GM12878 (cell line): ENCODE results near the gene PRKCZ. TPM values are rescaled to one million over a fixed set of nuclear protein-coding genes. Genes with fewer than 3 reads are reported as not detected.

ENCODE experiments used
- ATAC-seq: fragments of 200-7000 bp; cut with Tn5 transposase; 3 replicates; pipeline ENCODE4 v1.9.1; 2020; ENCODE audit warnings: mild to moderate bottlenecking, moderate library complexity
- BruUV-seq: library from RNA; stranded (reverse); fragments of 400-500 nt; replicated peaks from 2 replicates; lab custom pipeline; 2021; lab: Mats Ljungman, UMichigan
- CTCF ChIA-PET: fragments of 300-600 bp; sonication (Branson Sonifier 250); formaldehyde crosslinking; extraction: SDS; loops from one replicate; lab custom pipeline; 2021; ENCODE audit warnings: inconsistent platforms; lab: Yijun Ruan, JAX
- POLR2A ChIA-PET: fragments of 350-600 bp; formaldehyde crosslinking; extraction: SDS; loops from one replicate; lab custom pipeline; 2021; ENCODE audit warnings: inconsistent platforms; lab: Charles Lee
- RAD21 ChIA-PET: fragments of 300-600 bp; sonication (Branson Sonifier 250); formaldehyde crosslinking; loops from one replicate; lab custom pipeline; 2023; ENCODE audit warnings: antibody characterized with exemption; ENCODE audit not compliant: unreplicated experiment; lab: Charles Lee
- SMC1A ChIA-PET: fragments of 300-600 bp; sonication (Branson Sonifier 250); formaldehyde crosslinking; loops from one replicate; lab custom pipeline; 2023; ENCODE audit not compliant: unreplicated experiment, uncharacterized antibody; lab: Charles Lee
- DNase-seq: peaks from one replicate; pipeline ENCODE4 v3.0.0-alpha.2; 2011; ENCODE audit warnings: low read depth, low spot score
- FAIRE-seq: peaks from 3 replicates; lab custom pipeline; 2011; peaks lifted over from hg19 to GRCh38; lab: Jason Lieb, UNC
- H2AFZ ChIP-seq: 2 replicates; pipeline ENCODE4 v1.6.0; 2011; ENCODE audit warnings: low read depth, low read length, control low read depth; ENCODE audit not compliant: control insufficient read depth
- H3K27ac ChIP-seq: 2 replicates; pipeline ENCODE4 v1.5.1; 2011; ENCODE audit warnings: control low read depth; ENCODE audit not compliant: control insufficient read depth, insufficient read depth
- H3K27me3 ChIP-seq, 2 experiments: replicated peaks in 1 of 2; 2 replicates each; pipeline versions ENCODE4 v1.6.0 to v1.6.1; 2011; ENCODE audit warnings: low read length in 1 of 2; ENCODE audit not compliant: control insufficient read depth in 2 of 2, insufficient read depth in 2 of 2
- H3K36me3 ChIP-seq, 2 experiments: 2 replicates each; pipeline ENCODE4 v1.5.1; 2011; ENCODE audit warnings: low read length in 1 of 2; ENCODE audit not compliant: control insufficient read depth in 2 of 2, insufficient read depth in 2 of 2
- H3K4me1 ChIP-seq: 2 replicates; pipeline ENCODE4 v1.6.1; 2011; ENCODE audit warnings: mild to moderate bottlenecking, low read length, moderate library complexity, mixed read lengths; ENCODE audit not compliant: control insufficient read depth, insufficient read depth
- H3K4me2 ChIP-seq: 2 replicates; pipeline ENCODE4 v1.6.0; 2011; ENCODE audit warnings: control low read depth; ENCODE audit not compliant: control insufficient read depth, insufficient read depth
- H3K4me3 ChIP-seq: fragments of 200-600 bp; sonication (generic); 2 replicates; pipeline ENCODE4 v1.5.1; 2016
- H3K79me2 ChIP-seq: 2 replicates; pipeline ENCODE4 v1.6.0; 2011; ENCODE audit warnings: low read length; ENCODE audit not compliant: control insufficient read depth, insufficient read depth
- H3K9ac ChIP-seq: 2 replicates; pipeline ENCODE4 v1.8.0; 2011; ENCODE audit warnings: low read length, control low read depth, mixed read lengths; ENCODE audit not compliant: control insufficient read depth, insufficient read depth
- H3K9me3 ChIP-seq: replicated peaks from 3 replicates; pipeline ENCODE4 v1.5.1; 2011; ENCODE audit warnings: mild to moderate bottlenecking, low read length; ENCODE audit not compliant: control insufficient read depth, insufficient read depth
- H4K20me1 ChIP-seq: 2 replicates; pipeline ENCODE4 v1.6.0; 2011; ENCODE audit not compliant: control insufficient read depth, insufficient read depth
- HCFC1 ChIP-seq: fragments of 150-350 bp; IDR thresholded peaks from 2 replicates; pipeline ENCODE4 v1.6.1; 2014; ENCODE audit warnings: low read length
- HDAC2 ChIP-seq: fragments of 200-600 bp; sonication (generic); IDR thresholded peaks from 2 replicates; pipeline ENCODE4 v1.6.1; 2017
- NFYA ChIP-seq: IDR thresholded peaks from 2 replicates; pipeline ENCODE4 v1.6.1; 2011; ENCODE audit warnings: low read depth, mild to moderate bottlenecking, low read length, improper control_type of control experiment, borderline replicate concordance
- POLR2AphosphoS5 ChIP-seq: IDR thresholded peaks from 2 replicates; pipeline ENCODE4 v1.6.1; 2011; ENCODE audit warnings: mild to moderate bottlenecking, low read length, inconsistent platforms
- RBBP5 ChIP-seq: fragments of 200-600 bp; sonication (generic); conservative IDR thresholded peaks from 2 replicates; pipeline ENCODE4 v1.6.1; 2016
- SRF ChIP-seq, 2 experiments: IDR thresholded peaks; 2 replicates each; pipeline ENCODE4 v1.6.1; 2011; ENCODE audit warnings: low read depth in 2 of 2, low read length in 2 of 2, mild to moderate bottlenecking in 1 of 2, moderate library complexity in 1 of 2
- TCF3 ChIP-seq: IDR thresholded peaks from 2 replicates; pipeline ENCODE4 v1.6.1; 2012; ENCODE audit warnings: low read depth, mild to moderate bottlenecking, low read length, borderline replicate concordance; ENCODE audit not compliant: insufficient read depth
- WGBS: methylation state at CpG from one replicate; pipeline ENCODE4 v1.1.6; 2016; ENCODE audit warnings: low lambda C conversion rate; ENCODE audit not compliant: insufficient replicate concordance, insufficient coverage; ENCODE audit errors: missing lambda C conversion rate; 5-methylcytosine and 5-hydroxymethylcytosine counted together
- in situ Hi-C: fragments of 300-500 bp; cut with MboI; formaldehyde crosslinking; loops from 9 replicates; pipeline ENCODE4 v1.14.3; 2018; ENCODE audit warnings: mixed read lengths
- intact Hi-C: fragments of 100-400 bp; cut with micrococcal nuclease; formaldehyde crosslinking; loops from one replicate; pipeline ENCODE4 v1.14.2; 2022; ENCODE audit not compliant: unreplicated experiment
- polyA plus RNA-seq, 11 experiments: library from polyadenylated mRNA; depleted of rRNA in 4 of 11; unstranded in 6 of 11; stranded (reverse) in 5 of 11; fragments of >200 nt; fragmentation: Nextera tagmentation in 4 of 11; fragmentation: Illumina TruSeq in 1 of 11; extraction: Ambion mirVana in 4 of 11; extraction: Trizol in 1 of 11; gene quantifications; 1 replicate in 1 of 11; 2 replicates in 10 of 11; pipeline versions ENCODE4 v1.2.1 to v1.2.3, GENCODE V29; 2011 to 2016; ENCODE audit warnings: inconsistent platforms in 2 of 11, missing spikeins in 2 of 11, low read depth in 1 of 11
- total RNA-seq, 4 experiments: library from RNA; depleted of rRNA in 3 of 4; stranded (reverse); fragments of >200 nt in 3 of 4; fragmentation: Illumina TruSeq in 1 of 4; extraction: Trizol in 1 of 4; gene quantifications; 2 replicates each; pipeline versions ENCODE4 v1.2.1 to v1.2.3, GENCODE V29; 2013 to 2021
- TF ChIP-seq, protein P1 (sequence below): IDR thresholded peaks from 2 replicates; pipeline ENCODE4 v1.6.1; 2011; ENCODE audit warnings: mild to moderate bottlenecking, low read depth, low read length, moderate library complexity; ENCODE audit not compliant: insufficient replicate concordance
- TF ChIP-seq, protein P2 (sequence below): IDR thresholded peaks from 2 replicates; pipeline ENCODE4 v1.6.1; 2012; ENCODE audit warnings: improper control_type of control experiment, low read depth, low read length; ENCODE audit not compliant: insufficient replicate concordance

The PRKCZ gene
- total and polyA plus RNA-seq, 10 of the 15 experiments (the other 5 are each of a cell fraction or from before 2014, with no cell fraction given): 0.05 to 1.9 (median 0.64) TPM; not detected in 1

DNA sequence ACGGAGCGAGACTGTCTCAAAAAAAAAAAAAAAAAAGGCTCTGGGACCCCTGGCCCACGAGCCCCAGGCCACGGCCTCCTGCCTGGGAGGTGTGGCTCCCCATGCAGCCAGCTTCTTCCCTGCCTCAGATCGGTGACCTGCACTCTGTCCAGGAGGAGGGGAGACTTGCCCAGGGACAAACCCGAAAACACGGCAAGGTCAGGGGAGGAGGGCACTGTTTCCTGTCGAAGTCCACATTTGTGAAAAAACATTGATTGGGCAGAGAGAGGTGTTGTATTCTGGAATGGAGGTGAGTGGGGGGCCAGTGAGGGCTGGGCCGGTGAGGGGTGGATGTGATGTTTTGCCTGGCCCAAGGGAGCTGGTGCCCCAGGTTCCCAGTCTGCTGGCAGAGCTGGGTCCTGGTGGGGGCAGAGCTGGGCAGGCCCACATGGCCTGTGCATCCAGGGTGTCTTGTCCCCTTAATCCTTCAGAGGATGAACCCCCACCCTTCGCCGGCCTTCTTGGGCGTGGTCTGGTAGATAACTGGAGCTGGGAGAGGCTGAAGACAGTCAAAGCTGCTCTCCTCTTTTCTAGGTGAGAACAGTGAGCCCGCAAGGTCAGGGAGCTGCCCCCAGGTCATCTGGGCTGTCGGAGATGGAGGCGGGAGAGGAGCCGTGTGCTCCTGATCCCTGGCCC is 156.7 kb downstream of the PRKCZ start:
- intact Hi-C loops (no loop called here), in situ Hi-C loops (loop anchor here (10.0 kb wide), 1 partner anchor 318 kb away; the partner anchor contains the start of gene PANK4)
- H3K4me3 ChIP-seq: no peak overlapping the region
- H4K20me1 ChIP-seq: no peaks in the 10 kb centered on the region
- no peak for TF ChIP-seq TCF3
- TF ChIP-seq HDAC2: no peak
- TF ChIP-seq, protein P1, sequence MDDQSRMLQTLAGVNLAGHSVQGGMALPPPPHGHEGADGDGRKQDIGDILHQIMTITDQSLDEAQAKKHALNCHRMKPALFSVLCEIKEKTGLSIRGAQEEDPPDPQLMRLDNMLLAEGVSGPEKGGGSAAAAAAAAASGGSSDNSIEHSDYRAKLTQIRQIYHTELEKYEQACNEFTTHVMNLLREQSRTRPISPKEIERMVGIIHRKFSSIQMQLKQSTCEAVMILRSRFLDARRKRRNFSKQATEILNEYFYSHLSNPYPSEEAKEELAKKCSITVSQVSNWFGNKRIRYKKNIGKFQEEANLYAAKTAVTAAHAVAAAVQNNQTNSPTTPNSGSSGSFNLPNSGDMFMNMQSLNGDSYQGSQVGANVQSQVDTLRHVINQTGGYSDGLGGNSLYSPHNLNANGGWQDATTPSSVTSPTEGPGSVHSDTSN: no peak
- TF ChIP-seq SRF (IDR thresholded peaks at IDR 0.05; ENCODE audit: low read depth in 2 of 2, low read length in 2 of 2): no peak
- TF ChIP-seq POLR2AphosphoS5: no peak
- no peak for TF ChIP-seq NFYA
- no peak for TF ChIP-seq HCFC1
- TF ChIP-seq, protein P2, sequence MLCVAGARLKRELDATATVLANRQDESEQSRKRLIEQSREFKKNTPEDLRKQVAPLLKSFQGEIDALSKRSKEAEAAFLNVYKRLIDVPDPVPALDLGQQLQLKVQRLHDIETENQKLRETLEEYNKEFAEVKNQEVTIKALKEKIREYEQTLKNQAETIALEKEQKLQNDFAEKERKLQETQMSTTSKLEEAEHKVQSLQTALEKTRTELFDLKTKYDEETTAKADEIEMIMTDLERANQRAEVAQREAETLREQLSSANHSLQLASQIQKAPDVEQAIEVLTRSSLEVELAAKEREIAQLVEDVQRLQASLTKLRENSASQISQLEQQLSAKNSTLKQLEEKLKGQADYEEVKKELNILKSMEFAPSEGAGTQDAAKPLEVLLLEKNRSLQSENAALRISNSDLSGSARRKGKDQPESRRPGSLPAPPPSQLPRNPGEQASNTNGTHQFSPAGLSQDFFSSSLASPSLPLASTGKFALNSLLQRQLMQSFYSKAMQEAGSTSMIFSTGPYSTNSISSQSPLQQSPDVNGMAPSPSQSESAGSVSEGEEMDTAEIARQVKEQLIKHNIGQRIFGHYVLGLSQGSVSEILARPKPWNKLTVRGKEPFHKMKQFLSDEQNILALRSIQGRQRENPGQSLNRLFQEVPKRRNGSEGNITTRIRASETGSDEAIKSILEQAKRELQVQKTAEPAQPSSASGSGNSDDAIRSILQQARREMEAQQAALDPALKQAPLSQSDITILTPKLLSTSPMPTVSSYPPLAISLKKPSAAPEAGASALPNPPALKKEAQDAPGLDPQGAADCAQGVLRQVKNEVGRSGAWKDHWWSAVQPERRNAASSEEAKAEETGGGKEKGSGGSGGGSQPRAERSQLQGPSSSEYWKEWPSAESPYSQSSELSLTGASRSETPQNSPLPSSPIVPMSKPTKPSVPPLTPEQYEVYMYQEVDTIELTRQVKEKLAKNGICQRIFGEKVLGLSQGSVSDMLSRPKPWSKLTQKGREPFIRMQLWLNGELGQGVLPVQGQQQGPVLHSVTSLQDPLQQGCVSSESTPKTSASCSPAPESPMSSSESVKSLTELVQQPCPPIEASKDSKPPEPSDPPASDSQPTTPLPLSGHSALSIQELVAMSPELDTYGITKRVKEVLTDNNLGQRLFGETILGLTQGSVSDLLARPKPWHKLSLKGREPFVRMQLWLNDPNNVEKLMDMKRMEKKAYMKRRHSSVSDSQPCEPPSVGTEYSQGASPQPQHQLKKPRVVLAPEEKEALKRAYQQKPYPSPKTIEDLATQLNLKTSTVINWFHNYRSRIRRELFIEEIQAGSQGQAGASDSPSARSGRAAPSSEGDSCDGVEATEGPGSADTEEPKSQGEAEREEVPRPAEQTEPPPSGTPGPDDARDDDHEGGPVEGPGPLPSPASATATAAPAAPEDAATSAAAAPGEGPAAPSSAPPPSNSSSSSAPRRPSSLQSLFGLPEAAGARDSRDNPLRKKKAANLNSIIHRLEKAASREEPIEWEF: no peak
- no peak for TF ChIP-seq RBBP5
- H3K27me3 ChIP-seq: no peaks in the 10 kb centered on the region; a peak in 1 of 4 replicates
- no peaks in the 10 kb centered on the region for H3K9me3 ChIP-seq
- no peak for FAIRE-seq
- POLR2A ChIA-PET: interaction anchor here (0.7 kb wide), 1 partner anchor 170 kb away, joined by 4 read pairs; no protein-coding TSS in a partner anchor
- WGBS: 58% methylated on average over 14 of the region's 16 CpGs
- SMC1A ChIA-PET: no interaction called here
- peaks cover 4% of the 10 kb centered on the region; the same call in 1 of the 2 replicates for H3K4me1 ChIP-seq
- no peak overlapping the region for H2AFZ ChIP-seq
- no peak overlapping the region for H3K27ac ChIP-seq
- RAD21 ChIA-PET: interaction anchor here (0.9 kb wide), 1 partner anchor 13 kb away, joined by 3 read pairs; no protein-coding TSS in a partner anchor
- H3K36me3 ChIP-seq: no peaks in the 10 kb centered on the region
- no peaks in the 10 kb centered on the region for H3K79me2 ChIP-seq
- H3K9ac ChIP-seq: no peak overlapping the region
- ATAC-seq: no peak
- no TSS peak for BruUV-seq
- CTCF ChIA-PET: interaction anchor here (0.7 kb wide), 1 partner anchor 30 kb away, joined by 4 read pairs; no protein-coding TSS in a partner anchor
- no peak for DNase-seq
- H3K4me2 ChIP-seq: no peak overlapping the region
